GM10248 (cell line): Measurements from ENCODE around the gene CEP68.
"Not testable (repeated sequence)": the region's sequence is repeated elsewhere in the genome, so short reads cannot be mapped to it uniquely, and the experiment has no call there.

Experiments
- CTCF ChIA-PET: fragments of 300-600 bp; sonication (Branson Sonifier 250); formaldehyde crosslinking; extraction: SDS; loops from one replicate; lab custom pipeline; 2021; ENCODE audit warnings: antibody characterized with exemption; lab: Yijun Ruan, JAX
- POLR2A ChIA-PET: fragments of 350-650 bp; sonication (Branson Sonifier 250); formaldehyde crosslinking; extraction: SDS; loops from one replicate; lab custom pipeline; 2020; ENCODE audit warnings: antibody characterized with exemption; lab: Yijun Ruan, JAX
- DNase-seq: peaks from one replicate; pipeline ENCODE4 v3.0.0; 2012; ENCODE audit errors: extremely low spot score
- CTCF ChIP-seq: IDR thresholded peaks from 2 replicates; pipeline ENCODE4 v1.5.1; 2012; ENCODE audit warnings: mild to moderate bottlenecking, low read depth; ENCODE audit errors: extremely low read depth, missing control alignments, control extremely low read depth

Gene CEP68

GRCh38 chr2:65030476-65031332 is 25.5 kb upstream of the CEP68 start:
- CTCF ChIA-PET: interaction anchor here (1.0 to 1.8 kb wide), 12 partner anchors 8 to 508 kb away, joined by 3 to 10 read pairs (median 4); partner anchors contain the start of gene CEP68
- POLR2A ChIA-PET: interaction anchor here (1.0 kb wide), 1 partner anchor 34 kb away, joined by 3 read pairs; no protein-coding TSS in a partner anchor
- no peak for DNase-seq
- no peak for TF ChIP-seq CTCF

GRCh38 chr2:65031341-65032018 is 24.7 kb upstream of the CEP68 start:
- ChIA-PET CTCF (interaction anchor here (1.1 to 1.8 kb wide), 8 partner anchors 9 to 509 kb away, joined by 3 to 10 read pairs (median 4); partner anchors contain the start of gene CEP68), POLR2A (no interaction called here)
- no peak for DNase-seq
- TF ChIP-seq CTCF: no peak

GRCh38 chr2:65032019-65032975 is 23.9 kb upstream of the CEP68 start:
- no peak for DNase-seq
- ChIA-PET POLR2A (no interaction called here), CTCF (interaction anchor here (1.0 to 3.7 kb wide), 11 partner anchors 8 to 510 kb away, joined by 3 to 21 read pairs (median 4); no protein-coding TSS in a partner anchor)
- no peak for TF ChIP-seq CTCF

- TF ChIP-seq CTCF: peak; percentile 17
- DNase-seq: no peak
- ChIA-PET CTCF (interaction anchor here (1.0 to 3.7 kb wide), 6 partner anchors 9 to 493 kb away, joined by 3 to 21 read pairs (median 4); no protein-coding TSS in a partner anchor), POLR2A (no interaction called here)
Observed at GRCh38 chr2:65033178-65033577, 23.0 kb upstream of the CEP68 start.

- CTCF ChIA-PET: interaction anchor here (1.0 to 3.7 kb wide), 9 partner anchors 8 to 493 kb away, joined by 3 to 21 read pairs (median 3); no protein-coding TSS in a partner anchor
- POLR2A ChIA-PET, DNase-seq: not testable (repeated sequence)
Observed at GRCh38 chr2:65033667-65034066, 22.5 kb upstream of the CEP68 start.

- TF ChIP-seq CTCF: no peak
- POLR2A ChIA-PET: no interaction called here
- CTCF ChIA-PET: interaction anchor here (1.0 to 3.7 kb wide), 7 partner anchors 8 to 158 kb away, joined by 3 to 21 read pairs (median 3); partner anchors contain the start of gene CEP68
- no peak for DNase-seq
Observed at GRCh38 chr2:65035351-65035943, 20.8 kb upstream of the CEP68 start.
